Mononuclear cell (primary cell): Measurements from ENCODE around the gene TMEM151A. TPM values are rescaled to one million over a fixed set of nuclear protein-coding genes. Genes with fewer than 3 reads are reported as not detected.
"Not testable (repeated sequence)": the region's sequence is repeated elsewhere in the genome, so short reads cannot be mapped to it uniquely, and the experiment has no call there.

Experiments used
- H3K27me3 ChIP-seq: 2 replicates; pipeline ENCODE4 v1.6.0; 2011; ENCODE audit warnings: low read length, control low read depth; ENCODE audit not compliant: insufficient read depth
- H3K4me1 ChIP-seq: 2 replicates; pipeline ENCODE4 v1.5.1; 2011; ENCODE audit warnings: mild to moderate bottlenecking, low read length, control low read depth; ENCODE audit not compliant: insufficient read depth
- H3K4me3 ChIP-seq: 2 replicates; pipeline ENCODE4 v1.5.1; 2011; ENCODE audit warnings: mild to moderate bottlenecking, low read length, moderate library complexity
- H3K9me3 ChIP-seq: 2 replicates; pipeline ENCODE4 v1.5.1; 2011; ENCODE audit warnings: low read depth, mild to moderate bottlenecking, control low read depth, low read length
- total RNA-seq: library from RNA; depleted of rRNA; stranded (reverse); fragments of >200 nt; gene quantifications from one replicate; pipeline ENCODE4 v1.2.3, GENCODE V29; 2012

Gene TMEM151A
- total RNA-seq, 1 donor, result 0.21 TPM

DNA sequence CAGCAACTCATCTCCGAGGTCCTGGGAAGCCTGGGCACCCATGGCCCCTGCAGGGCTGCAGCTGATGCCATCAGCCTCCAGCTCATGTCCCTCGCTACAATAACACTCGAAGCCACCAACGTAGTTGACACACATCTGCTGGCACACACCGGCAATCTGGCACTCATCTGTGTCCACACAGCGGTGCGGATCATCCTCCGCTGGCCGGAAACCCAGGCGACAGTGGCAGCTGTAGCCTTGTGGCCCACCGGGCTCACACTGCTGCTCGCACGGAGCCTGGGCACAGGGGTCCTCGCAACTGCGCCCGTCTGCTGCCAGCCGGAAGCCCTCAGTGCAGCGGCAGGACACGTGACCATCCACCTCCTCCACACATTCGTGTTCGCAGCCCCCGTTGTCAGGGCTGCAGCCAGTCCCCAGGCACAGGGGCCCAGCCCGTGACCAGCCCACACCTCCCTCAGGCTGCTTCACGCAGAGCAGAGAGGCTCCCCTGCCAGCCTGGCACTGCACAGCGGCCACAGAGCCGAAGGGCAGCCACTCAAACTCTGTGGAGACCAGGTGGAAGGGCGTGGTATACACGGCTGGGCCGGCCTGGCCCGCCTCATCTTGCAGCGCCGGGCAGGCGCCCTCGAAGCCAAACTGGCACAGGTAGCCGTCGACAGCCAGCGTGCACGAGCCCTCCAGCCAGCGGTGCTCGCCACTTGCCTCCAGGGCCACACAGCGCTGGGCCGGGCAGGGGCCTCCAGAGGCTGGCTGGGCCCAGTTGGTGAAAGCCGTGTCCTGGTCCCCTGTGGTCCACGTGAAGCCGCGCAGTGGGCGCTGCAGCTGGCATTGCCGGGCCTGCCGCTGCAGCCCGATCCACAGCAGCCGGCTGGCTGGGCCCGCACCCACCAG lies 24.5 kb downstream of the TMEM151A start:
- Histone ChIP-seq H3K27me3 (no peaks in the 10 kb centered on the region), H3K4me3 (no peak overlapping the region), H3K9me3 (no peaks in the 10 kb centered on the region), H3K4me1 (peaks cover 53% of the 10 kb centered on the region)

DNA sequence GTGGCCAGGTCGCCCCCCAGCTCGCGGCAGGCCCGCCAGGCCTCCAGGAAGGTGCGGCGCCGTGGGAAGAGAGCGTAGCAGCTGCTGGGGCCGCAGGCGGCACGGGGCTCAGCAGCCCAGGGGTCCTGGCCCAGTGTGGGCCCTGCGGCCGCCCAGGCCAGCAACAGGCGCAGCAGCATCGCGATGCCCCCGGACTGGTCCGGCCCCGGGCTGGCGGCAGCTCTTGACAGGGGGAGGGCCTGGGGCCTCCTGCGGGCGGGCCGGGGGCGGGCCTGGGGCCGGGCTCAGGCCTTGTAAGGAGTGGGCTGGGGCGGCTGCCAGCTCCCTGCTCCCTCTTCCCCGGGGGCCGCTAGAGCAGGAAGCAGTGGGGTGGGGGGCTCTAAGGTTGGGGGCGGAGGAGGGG lies 25.2 kb downstream of the TMEM151A start, which contains the start of gene CD248:
Gene CD248, minus strand, starts transcription at position 196 of the 403 bp plus-strand sequence. Its CDS starts 17 bp downstream, at position 179.
- no peaks in the 10 kb centered on the region for H3K27me3 ChIP-seq
- no peak within 1 kb of the TSS for H3K4me3 ChIP-seq
- H3K9me3 ChIP-seq, result no peaks in the 10 kb centered on the region
- H3K4me1 ChIP-seq, result peaks cover 47% of the 10 kb centered on the region

DNA sequence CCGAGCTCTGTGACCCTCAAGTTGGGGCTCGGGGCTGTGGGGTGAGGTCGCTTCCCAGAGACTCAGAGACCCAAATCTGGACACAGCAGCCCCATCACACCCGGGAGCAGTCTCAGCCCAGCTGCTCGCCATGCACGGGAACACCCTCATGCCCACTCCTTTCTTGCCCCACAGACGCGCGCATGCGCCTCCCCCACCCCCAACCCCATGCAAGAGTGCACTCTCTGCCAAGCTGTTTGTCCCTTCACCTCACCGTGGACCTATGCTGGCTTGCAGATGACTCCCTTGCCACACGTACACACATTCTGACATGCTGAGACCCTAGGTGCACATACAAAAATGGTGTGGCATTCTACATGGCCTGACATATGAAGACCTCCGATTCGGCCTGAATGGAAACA lies 25.6 kb downstream of the TMEM151A start:
- Histone ChIP-seq H3K4me1 (peaks cover 42% of the 10 kb centered on the region), H3K4me3 (no peak overlapping the region), H3K27me3 (no peaks in the 10 kb centered on the region), H3K9me3 (no peaks in the 10 kb centered on the region)

DNA sequence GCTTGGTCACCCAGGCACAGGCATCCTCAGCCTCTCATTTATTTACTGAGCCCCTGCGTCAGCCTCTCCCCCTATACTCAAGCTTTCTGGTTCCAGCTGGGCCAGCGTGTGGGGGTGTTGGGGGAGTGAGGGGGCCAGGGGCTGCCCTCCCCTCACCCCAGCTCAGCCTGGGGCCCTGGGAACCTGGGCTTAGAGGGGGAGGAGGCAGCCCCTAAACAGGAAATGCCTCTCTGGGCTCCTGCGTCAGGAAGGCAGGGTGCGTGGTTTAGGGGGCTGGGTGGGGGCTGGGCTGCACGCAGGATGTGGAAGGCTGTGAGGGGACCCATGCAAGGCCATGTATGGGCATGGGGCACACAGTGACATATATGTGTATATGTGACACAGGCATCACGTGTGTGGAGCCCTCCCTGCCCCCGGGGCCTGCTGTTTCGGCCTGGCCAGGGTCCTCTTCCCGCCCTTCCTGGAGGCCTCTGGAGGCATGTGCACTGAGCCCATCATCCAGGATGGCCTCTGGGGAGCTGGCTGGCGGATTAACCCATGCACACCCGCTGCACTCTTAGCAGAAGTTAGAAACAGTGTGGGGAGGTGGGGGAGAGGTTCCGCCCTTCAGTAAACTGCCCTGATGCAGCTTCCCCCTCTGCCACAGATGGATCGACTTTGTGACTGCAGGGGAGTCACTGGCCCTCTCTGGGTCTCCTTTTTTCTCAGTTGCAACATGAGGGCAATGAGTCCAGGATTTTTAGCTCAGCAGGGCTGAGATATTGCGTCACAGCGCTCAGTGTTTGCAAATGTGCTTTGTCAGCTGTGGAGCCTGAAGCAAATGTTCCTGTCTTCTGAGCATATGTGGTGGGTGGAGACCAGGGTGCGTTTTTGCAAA lies 26.3 kb downstream of the TMEM151A start:
- H3K9me3 ChIP-seq, result no peaks in the 10 kb centered on the region
- no peaks in the 10 kb centered on the region for H3K27me3 ChIP-seq
- H3K4me1 ChIP-seq, result peaks cover 39% of the 10 kb centered on the region
- H3K4me3 ChIP-seq, result no peak overlapping the region

DNA sequence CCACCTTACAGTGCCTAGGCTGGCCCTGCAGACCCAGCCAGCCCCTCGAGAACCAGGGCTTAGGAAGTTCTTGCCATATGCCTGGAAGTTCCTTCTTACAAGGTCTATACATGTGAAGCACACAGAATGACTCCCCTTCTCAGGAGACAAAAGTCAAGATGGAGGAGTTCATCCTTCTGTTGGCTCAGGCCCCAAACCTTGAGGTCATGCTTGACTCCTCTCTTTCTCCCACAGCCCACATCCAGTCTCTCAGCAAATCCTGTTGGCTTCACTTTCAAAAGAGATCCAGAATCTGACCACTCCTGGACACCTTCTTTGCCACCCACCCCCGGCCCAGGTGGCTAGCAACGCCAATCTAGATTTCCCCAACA lies 26.9 kb downstream of the TMEM151A start:
- Histone ChIP-seq H3K4me1 (peaks cover 33% of the 10 kb centered on the region), H3K4me3 (no peak overlapping the region), H3K27me3 (no peaks in the 10 kb centered on the region), H3K9me3 (no peaks in the 10 kb centered on the region)

DNA sequence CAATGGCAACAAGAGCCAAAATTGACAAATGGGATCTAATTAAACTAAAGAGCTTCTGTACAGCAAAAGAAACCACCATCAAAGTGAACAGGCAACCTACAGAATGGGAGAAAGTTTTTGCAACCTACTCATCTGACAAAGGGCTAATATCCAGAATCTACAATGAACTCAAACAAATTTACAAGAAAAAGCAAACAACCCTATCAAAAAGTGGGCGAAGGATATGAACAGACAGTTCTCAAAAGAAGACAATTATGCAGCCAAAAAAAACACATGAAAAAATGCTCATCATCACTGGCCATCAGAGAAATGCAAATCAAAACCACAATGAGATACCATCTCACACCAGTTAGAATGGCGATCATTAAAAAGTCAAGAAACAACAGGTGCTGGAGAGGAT lies 28.6 kb downstream of the TMEM151A start:
- H3K9me3 ChIP-seq, H3K27me3 ChIP-seq, H3K4me3 ChIP-seq: not testable (repeated sequence)
- H3K4me1 ChIP-seq, result peaks cover 25% of the 10 kb centered on the region

DNA sequence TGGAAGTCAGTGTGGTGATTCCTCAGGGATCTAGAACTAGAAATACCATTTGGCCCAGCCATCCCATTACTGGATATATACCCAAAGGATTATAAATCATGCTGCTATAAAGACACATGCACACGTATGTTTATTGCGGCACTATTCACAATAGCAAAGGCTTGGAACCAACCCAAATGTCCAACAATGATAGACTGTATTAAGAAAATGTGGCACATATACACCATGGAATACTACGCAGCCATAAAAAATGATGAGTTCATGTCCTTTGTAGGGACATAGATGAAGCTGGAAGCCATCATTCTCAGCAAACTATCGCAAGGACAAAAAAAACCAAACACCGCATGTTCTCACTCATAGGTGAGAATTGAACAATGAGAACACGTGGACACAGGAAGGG lies 29.1 kb downstream of the TMEM151A start:
- not testable (repeated sequence) for H3K27me3 ChIP-seq, H3K9me3 ChIP-seq, H3K4me3 ChIP-seq
- H3K4me1 ChIP-seq, result peaks cover 26% of the 10 kb centered on the region

DNA sequence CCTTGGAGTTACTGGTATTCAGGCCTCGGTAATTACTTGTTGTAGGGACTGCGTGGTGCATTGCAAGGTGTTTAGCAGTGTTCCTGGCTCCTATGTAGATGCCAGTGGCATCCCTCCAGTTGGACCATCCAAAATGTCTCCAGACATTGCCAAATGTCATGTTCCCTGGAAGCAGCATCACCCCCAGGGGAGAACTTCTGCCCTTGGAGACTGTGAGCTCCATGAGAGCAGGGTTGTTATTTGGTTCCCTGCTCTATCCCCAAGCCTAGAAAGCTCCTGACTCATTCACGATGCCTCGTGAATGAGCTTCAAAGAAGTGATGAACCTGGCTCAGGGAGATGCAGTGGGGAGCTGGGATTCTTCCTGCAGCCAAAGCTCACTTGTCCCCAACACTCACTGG lies 29.9 kb downstream of the TMEM151A start:
- H3K4me1 ChIP-seq, result peaks cover 32% of the 10 kb centered on the region
- H3K4me3 ChIP-seq, result no peak overlapping the region
- H3K9me3 ChIP-seq, result no peaks in the 10 kb centered on the region
- no peaks in the 10 kb centered on the region for H3K27me3 ChIP-seq

DNA sequence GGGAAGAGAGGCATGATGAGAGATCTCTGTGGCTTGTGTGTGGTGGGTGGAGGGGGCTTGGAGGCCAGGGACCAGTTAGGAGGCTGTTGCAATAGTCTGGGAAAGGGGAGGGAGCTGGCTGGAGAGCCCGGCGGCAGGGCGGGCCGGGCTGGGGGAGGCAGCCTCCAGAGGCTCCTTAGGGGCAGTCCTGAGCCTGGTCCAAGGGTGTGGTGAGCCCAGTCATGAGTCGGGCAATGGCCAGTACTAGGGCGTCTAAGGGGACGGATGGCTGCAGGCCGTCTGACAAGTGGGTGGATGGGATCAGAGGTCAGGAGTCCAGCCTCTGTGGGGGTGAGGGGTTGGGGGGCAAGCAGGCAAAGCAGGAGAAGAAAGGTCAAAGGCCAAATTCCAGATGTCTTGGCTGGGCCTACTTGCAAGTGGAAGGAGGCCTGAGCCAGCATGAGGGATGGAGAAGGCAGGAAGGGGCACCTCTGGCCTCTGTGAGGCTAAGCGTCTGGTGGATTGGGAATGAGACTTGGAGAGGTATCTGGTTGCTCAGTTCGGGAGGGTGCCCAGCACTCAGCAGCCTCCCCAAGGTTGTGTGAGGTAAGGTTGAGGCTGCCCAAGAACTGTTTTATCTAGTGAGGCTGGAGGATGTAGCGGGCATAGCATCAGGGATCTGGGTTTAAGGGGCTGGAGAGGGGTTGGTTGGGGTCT lies 31.2 kb downstream of the TMEM151A start:
- no peaks in the 10 kb centered on the region for H3K9me3 ChIP-seq
- peaks cover 36% of the 10 kb centered on the region for H3K4me1 ChIP-seq
- H3K27me3 ChIP-seq, result no peaks in the 10 kb centered on the region
- H3K4me3 ChIP-seq, result no peak overlapping the region

DNA sequence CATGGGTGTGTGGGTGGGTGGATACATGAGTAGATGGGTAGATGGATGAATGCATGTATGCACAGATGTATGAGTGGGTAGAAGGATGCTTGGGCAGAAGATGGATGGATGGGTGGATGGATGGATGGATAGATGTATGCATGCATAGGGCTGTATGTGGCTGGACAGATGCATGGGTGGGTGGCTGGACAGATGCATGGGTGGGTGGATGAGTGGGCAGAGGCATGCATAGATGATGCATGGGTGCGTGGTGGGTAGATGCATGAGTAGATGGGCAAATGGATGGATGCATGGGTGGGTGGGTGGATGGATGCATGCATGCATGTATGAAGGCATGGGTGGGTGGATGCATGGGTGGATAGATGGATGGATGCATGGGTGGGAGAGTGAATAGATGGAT lies 32.0 kb downstream of the TMEM151A start:
- Histone ChIP-seq H3K9me3 (no peaks in the 10 kb centered on the region), H3K4me3 (no peak overlapping the region), H3K27me3 (no peaks in the 10 kb centered on the region), H3K4me1 (peaks cover 36% of the 10 kb centered on the region)

DNA sequence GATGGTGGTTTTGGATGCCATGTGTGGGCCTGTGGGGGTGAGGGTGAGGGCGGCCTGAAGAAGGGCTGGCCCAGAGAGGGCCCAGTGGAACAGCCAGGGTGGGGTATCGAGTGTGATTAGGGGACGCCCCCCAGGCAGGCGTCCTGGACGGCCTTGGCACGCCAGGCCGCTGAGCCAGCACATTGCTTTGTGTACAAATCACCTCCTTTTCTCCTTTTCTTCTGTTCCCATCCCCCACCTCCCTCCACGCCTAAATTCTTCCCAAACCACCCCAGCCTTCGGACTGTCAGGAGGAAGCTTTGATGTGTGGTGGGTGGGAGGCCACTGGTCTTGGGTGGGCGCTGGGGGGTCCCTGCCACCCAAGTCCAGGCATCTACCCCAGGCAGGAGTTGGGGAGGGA lies 33.0 kb downstream of the TMEM151A start:
- H3K9me3 ChIP-seq, result no peaks in the 10 kb centered on the region
- no peak overlapping the region for H3K4me3 ChIP-seq
- H3K4me1 ChIP-seq, result peaks cover 33% of the 10 kb centered on the region
- H3K27me3 ChIP-seq, result no peaks in the 10 kb centered on the region

DNA sequence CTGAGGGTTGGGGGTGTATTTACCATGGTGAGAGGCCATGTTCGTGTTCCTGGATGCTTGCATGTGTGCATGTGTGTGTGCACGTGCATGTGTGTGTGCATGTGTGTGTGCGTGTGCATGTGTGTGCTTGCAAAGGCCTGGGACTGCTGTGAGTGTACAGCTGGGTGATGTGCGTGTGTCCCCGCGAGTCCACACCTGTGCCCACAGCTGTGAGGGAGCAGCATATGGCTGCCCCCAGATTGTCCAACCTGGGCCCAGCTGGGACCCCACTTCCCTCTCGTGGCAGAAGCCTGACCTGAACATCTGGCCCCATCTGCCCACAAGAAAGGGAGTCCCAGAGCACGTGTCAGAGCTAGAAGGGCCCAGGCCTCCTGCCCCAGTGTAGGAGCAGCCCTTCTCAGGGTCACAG lies 33.6 kb downstream of the TMEM151A start:
- no peaks in the 10 kb centered on the region for H3K9me3 ChIP-seq
- no peaks in the 10 kb centered on the region for H3K27me3 ChIP-seq
- peaks cover 33% of the 10 kb centered on the region for H3K4me1 ChIP-seq
- no peak overlapping the region for H3K4me3 ChIP-seq

DNA sequence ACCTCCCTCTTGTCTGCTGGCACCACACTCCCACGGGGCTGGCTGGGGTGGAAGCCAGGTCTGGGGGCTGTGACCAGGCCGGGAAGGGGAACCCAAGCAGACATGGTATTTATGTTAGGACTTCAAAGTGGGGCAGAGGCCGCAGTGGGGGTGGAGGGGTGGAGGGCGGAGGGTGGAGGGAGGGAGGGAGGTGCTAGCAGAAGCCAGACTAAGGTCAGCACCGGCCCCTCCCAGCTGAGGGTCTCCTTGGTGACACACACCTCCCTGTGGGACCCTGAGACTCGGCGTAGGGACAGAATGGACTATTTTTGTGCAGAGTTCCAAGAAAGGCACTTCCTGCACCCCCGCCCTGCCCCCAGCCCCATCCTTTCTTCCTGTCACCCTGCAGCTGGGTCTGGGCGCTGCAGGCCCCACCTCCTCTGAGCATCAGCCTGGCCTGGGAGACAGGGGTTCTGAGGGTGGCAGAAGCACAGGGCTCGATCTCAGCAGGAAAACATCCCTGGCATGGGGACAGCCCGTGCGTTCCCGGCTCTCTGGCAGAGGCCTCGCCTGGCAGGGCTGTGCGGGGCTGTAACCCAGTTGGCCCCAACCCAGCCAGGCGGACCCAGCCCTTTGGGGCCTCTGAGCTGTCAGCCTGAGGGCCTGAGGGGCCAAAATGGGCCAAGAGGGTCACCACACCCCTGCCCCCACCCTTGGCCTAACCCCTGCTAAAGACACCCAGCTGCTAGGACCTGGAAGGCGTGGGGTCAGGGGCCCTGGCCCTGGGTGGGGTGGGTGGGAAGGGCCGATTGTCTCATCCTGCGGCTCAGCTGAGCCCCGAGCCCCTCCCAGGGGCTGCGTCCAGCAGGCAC lies 34.8 kb downstream of the TMEM151A start:
- H3K9me3 ChIP-seq, result no peaks in the 10 kb centered on the region
- no peak overlapping the region for H3K4me3 ChIP-seq
- peaks cover 33% of the 10 kb centered on the region for H3K4me1 ChIP-seq
- H3K27me3 ChIP-seq, result no peaks in the 10 kb centered on the region
